HG03060 (cell line): ENCODE measurements around the gene KCNIP2.
A peak's percentile ranks its signal among the peaks of the same experiment; 100 is the strongest.

Source experiments
- ATAC-seq: cut with Tn5 transposase; IDR thresholded peaks from one replicate; pipeline ENCODE4 v1.9.1; 2021; ENCODE audit warnings: low read depth, moderate number of reproducible peaks; ENCODE audit not compliant: unreplicated experiment

The KCNIP2 gene

DNA sequence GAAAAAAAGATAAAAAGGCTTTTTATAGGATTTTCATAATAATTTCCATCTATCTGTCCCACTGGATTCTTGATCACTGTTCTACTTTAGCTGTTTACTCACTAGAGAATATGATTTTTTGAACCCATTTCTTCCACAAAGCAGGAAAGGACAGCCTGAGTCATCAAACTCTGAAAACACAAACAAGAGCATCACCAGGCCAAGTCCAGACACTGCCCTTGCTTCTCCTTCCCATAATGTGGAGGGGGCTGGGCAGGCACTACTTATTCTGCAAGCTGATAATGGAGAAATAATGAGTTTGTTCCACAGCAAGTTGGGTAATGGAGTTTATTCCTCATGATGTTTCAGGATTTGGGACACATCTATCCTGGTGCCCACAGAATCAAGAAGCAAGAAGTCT lies 13.0 kb upstream of the KCNIP2 start:
- ATAC-seq = no peak

DNA sequence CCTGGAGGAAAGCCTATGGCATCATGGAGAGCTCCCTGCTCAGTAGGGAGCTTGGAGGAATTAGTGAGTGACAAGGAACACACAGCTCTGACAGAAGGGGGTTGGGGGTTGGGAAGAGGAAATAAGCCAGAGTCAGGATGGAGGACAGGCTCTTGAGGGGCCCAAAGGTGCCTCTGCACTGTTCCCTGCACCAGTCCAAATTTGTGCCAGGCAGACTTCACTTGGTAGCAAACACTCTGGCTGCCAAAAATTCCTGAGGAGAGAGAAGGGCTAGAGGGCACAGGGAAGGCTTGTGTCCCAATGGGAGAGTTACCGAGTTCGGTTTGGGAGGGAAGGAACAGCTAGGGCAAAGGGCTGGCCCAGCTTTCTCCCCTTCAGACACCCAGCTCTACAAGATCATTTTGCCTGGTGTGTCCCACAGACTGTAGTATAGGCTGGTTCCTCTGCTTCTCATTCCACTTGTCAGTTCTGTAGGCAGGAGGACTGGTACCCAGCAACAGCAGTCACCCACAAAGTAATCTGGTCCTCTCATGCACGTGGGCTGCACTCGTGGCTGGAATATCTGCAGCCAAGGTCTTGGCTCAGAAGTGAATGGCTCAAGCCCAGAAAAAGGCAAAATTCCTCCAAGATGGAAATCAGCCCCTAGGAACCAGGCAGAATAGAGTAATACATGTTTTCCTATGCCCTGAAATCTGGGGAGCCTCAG lies 8.0 kb upstream of the KCNIP2 start:
- no peak for ATAC-seq

DNA sequence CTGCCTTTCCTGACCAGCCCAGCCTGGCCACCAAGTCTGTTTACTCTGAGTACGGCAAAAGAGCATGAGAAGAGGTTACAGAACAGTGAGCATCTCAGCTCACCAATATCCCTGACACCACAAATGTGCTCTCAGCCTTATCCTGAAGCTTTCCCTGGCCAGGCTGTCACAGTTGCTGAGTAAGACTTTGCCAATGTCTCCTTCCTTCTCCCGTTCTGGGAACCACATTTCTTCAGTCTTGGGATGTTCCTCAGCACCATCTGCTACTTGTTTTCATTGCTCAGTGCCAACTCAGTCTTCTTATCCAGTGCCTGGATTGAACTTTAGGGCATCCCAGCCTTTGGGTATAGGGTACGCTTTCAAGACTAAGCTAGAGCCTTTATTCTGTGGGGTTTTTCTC lies 7.1 kb upstream of the KCNIP2 start:
- ATAC-seq = no peak

DNA sequence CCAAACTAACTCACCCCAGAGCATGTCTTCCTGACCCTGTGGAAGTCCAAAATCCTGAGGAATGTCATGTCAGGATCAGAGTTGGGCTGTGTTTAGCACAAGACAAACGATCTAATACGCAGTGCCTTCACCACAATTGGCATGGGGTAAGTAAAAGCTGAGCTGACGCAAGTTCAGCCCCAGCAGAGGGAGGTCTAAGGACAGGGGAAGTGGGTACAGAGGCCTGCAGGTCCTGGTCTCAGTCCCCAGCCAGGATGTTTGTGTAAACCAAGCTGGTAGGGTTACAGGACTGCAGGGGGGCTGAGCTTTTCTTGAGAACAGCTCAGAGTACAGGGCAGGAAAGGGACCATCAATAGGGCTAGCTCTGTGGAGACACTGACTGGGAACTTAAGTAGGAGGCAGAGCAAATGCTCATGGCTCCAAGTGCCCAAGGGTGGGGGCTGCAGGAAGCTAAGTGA lies 5.3 kb upstream of the KCNIP2 start:
- ATAC-seq = no peak

DNA sequence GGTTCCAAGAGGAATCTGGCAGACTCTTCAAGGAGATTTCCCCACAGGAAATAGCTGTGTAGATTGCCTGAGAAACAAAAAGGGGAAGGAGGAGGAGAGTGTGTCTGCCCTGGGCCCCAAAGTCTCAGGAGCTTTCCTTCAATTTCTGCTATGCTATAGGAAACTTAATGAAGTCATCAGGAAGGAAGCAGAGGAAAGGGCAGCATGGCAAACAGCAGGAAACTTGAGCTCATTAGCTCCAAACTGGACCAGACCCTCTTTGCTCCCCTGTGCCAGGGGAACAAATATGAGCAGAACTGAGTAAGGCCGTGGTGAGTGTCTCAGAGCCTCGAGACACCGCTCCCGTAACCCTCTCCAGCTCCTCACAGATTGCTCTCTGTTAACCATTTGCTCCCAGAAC lies 4.8 kb upstream of the KCNIP2 start:
- no peak for ATAC-seq

DNA sequence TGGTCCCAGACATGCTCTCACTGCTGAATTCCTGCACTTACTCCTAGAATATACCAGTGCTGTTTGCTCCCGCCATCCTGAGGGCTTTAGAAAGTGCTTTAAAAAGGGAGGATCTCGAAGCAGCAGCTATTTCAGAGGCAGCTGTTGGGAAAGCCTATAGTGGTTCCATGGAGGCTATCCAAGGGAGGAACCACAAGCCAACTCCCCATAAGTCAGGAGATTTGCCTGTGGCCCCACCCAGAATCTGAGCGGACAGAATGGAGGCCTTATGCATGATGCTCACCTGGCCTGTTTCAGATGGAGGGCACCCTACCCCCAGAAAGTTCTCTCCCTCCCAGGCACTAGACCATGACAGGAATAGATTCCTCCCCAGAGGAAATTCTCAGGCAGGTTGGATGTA lies 2.3 kb upstream of the KCNIP2 start:
- ATAC-seq = no peak

DNA sequence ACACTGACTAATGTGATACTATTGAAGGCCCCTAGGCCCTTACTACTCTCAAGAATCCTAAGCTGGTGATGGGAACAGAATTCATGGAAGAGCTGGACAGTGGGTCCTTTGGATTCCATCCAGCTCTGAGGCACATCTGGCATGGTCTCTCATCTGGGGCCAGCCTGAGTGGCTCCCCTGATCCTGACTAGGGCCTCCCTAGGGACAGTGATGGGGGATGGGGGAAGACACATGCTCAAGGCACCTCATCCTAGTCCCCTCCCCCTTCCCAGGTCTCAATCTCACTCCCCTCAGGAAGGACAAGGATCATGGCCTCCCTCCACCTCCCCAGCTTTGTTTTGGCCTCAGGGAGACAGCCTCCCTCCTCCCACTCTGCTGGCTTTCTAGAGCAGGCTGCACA lies 1.8 kb downstream of the KCNIP2 start:
- no peak for ATAC-seq

DNA sequence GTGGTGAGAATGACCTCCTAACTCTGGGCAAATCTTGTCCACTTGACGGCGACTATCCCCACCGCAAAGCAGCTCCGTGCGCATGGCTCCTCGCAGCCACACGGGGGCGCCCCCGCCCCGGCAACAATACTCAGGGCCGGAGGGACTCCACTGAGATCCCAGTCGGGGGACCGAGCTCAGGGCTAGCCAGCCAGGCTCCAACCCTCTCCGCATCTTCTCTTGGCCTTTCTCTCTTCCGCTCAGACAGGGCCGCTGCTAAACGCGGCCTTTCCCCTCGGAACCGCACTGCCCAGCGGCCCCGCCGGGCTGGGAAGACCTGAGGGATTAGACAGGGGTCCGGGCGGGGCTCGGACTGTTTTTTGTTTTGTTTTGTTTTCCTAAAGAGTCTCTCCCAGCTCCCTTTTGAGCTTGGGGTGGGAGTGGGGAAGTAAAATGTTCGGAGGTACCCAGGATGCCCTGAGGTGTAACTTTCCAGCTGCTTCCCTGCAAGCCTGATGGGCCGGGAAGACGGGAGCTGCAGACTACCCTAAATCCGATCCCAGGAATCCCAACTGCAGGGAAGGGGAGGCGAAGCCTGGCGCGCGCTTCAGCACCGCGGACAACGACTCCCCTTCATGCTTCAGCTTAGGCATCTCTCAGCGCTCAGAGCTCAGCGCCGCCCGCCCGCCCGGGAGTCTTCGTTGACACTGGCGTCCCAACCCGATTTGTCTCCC lies 2.7 kb downstream of the KCNIP2 start:
- ATAC-seq = no peak

DNA sequence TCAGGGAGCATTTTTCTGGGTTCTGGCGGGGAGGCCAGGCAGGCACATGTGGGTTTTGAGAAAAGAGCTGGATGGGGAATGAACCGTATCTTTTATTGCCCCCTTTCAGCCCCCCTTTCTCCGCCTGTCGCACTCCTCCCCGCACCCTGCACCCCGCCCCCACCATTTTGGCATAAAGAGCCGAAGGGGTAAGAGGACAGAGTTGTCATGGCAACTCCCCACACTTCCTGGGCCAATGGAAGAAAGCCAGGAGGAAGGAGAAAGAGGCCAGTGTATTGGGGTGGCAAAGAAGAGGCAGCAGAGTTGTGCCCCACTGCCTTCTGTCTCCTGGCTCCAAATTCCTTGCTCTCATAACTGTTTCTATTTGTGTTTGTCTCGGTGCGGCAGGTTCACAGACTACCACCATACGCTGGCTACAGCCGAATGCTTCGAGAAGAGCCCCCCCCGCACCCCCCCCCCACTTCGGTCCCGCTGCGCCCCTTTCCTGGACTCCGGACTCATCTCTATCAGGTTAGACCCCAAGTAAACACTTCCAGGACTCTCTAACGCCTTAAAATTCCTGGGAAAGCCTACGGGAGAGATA lies 3.4 kb downstream of the KCNIP2 start:
- ATAC-seq = no peak

DNA sequence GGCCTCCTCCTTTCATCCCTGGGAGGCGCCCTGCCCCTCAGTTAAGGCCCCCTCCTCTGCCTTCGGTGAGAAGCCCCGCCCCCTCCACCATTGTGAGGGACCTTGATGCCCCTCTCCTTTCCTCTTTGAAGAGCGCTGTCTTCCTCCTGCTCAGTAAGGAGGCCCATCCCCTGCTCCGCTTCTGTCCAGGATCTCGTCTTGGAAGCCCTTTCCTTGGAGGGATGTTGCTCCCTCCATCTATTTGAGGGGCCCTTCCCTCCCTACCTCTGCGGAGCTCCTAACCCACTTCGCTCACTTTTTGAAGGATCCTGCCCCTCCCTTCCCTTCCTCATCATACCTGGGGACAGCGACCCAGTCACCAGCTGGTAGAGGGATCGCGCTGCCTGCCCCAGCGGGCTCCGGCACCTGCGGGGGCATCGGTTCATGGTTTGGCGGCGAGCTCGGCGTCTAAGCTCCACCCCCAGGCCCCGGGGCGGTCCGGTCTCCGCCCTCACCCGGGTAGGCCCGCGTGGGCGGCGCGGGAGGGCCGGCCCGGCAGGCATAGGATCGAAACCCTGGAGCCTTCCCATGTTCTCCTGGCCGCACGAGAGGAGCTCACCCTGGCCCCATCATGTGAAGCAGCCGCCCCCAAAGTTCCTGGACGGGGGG lies 4.1 kb downstream of the KCNIP2 start:
- no peak for ATAC-seq

DNA sequence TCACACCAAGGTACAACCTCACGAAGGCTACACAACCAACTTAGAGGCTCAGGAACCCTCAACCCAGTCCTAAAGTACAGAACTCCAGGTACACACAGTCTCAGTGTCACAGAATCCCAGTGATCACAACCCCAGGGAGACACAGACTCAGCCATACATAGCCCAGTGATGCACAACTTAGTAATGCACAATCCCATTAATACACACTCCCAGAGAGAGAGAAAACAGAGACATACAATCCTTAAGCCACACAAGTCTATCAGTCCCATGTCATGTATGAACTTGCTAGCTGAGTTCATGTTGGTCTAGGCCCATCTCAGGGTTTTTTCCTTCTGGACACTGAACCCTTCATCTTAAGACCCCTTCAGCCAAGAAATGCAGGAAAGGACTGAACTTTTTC lies 4.6 kb downstream of the KCNIP2 start:
- ATAC-seq = no peak

DNA sequence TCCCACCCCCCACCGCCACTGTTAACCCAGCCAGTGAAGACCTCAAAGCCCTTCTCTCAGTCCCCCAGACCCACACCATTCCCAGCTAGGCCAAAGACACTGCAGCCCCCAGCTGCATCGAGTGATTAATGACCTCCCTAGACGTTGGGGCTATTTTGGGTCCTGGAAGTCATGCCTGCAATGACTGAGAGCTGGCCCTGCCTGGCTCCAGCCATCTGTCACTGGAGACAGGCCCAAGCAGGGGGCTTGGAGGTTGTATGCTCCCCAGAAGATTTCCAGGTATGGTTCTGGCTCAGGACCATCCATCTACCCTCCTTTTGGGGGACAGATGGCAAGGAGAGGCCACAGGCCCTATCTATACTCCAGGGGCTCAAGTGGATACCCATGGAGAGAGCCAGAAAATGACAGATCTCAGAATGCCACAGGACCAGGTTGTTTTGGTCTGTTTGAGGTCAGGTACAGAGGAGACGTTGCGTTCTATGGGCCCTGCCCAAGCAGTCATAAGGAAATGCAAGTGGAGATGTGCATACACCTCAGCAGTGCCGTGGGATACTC lies 5.1 kb downstream of the KCNIP2 start:
- ATAC-seq = no peak

DNA sequence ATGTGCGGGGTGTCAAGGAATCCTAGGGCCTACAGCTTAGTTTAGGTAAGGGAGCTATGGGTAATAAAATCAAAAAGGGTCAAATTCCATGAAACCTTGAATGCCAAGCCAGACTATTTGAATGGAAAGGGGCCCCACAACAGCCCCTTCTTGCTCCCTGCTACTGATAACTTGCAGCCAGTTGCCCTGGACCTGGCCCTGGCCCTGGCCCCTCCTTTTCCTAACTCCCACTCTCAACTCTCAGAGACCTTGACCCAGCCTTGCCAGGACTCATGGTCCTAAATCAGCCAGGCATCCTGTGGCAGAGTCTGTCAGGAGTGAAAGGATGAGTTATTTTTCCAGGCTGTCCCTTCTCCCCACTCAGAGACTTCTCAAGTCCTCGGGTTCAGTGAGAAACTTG lies 5.9 kb downstream of the KCNIP2 start:
- ATAC-seq = no peak

DNA sequence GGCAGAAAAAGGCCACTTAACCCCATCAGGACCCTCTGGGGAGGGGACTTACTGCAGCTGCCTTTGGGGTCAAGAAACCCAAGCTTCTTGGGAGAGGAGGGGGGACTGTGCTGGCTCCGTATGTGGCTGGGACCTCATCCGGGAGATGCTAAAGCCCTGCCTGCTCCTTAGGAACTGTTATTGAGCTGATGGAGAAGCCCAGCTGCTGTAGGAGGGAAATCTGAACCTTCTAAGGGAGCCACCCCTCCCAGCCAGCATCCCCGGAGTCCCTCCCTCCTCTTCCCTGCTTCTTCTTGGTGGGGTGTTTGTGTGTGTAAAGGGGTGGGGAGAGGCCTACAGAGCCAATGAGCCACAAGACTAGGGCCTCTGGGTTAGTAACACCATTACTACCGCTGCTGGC lies 8.2 kb downstream of the KCNIP2 start:
- no peak for ATAC-seq

DNA sequence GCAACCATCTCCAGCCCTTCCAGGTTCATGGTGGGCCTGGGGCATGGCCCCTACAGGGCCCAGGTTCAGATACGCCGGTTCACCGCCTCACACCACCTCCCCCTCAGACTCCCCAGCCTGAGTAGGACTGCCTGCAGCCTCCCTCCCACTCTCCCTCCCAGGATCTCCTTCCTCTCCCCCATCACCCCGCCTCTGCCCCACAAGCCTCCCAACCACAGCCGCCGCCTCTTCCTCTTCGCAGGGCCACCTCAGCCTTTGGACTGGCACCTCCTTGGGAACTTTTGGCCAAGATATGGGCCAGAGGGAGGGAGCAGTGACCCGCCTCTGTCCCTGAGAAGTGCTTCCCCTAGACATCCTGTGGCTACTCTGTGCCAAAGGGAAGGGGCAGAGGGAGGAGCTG lies 9.3 kb downstream of the KCNIP2 start:
- ATAC-seq = no peak

DNA sequence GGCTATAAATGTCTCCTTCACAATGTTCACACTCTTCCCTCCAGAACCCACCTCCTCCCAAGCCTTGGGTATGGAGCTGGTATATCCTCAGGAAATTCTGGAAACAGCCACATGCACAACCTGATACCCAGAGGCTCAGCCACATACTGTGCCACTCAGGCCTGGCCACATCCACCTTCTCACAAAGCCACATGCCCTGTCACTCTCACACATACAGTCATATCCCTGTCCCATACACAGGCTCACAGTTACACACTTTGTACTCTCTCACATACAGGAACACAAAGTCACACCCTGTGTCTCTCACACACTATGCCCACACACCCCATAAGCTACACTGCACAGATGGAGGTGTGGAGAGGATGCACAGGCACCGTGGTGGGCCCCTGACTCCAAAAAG lies 10.1 kb downstream of the KCNIP2 start:
- ATAC-seq = no peak

DNA sequence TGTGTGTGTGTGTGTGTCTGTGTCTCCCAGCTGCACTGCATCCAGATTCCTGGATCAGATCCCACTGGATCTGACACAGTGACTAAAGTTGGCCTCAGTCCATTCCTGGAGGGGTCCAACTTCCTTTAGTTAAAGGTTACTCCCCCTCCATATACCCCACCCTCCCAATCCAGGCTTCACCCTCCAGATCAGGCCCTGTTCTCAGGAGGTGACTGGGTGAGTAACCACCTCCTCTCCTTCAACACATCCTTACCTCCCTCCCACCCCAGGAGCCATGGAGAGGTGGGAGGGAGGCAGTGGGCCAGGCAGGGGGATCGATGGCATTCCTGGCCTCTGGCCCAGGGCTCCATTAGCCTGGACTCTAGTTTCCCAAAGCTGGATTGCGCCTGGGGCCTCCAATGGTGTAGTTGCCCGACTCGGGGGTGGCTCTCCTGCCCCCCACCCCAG lies 11.3 kb downstream of the KCNIP2 start:
- ATAC-seq = no peak

DNA sequence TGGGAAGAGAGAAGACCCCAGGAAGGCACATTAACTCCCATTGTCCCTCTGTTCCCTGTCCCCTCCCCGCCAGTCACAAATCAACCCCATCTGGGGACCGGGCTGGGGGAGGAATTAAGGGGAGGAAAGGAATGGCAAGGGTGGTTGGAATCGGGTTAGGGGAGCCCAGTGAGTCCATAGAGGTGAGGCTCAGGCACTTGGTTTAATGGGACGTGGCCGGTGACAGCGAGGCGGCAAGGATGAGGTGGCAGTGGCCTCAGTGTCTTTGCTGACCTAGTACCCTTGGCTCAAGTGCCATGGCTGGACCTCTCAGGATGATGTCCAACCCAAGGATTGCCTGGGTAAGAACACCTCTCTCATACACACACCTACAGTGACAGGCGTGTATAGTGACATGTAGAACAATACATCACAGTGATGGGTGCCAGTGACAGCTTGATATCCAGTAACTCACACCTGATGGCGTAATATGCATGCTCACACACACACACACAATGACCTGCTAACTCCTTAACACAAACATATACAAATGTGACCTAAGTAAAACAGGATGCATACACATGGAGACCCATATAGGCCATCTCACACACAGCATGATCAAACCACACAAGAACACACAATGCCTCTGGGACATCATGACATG lies 12.3 kb downstream of the KCNIP2 start:
- ATAC-seq = no peak

DNA sequence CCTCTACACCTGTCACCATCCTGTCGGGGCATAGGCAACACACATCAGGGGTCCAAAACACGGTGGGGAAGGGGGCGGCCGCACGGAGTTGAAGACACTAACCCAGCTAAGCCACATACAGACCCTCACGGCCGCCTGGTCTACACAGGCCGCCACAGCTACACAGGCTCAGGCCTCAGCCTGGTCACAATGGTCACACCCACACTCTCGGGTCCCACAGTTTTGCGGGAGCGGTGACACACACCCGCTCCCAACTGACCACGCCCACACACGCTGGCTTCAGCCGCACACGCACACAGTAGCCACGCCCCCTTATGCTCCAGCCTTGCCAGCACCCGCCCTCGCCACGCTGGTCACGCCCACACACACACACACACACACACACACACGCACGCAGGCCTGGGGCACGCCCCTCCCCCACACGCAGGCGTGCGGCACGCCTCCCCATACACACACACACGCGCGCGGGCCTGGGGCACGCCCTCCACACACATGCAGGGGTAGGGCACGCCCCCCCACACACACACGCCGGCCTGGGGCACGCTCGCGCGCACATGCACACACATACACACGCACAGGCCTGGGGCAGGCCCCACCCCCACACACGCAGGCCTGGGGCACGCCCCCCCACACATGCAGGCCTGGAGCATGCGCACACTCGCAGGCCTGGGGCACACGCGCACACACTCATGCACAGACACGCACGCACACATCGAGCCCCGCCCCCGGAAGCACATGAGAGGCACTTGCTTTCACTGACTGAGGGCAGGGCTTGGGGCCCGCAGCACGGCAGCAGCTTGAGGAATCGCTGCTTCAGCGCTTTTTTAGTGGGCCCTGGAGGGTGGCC lies 13.1 kb downstream of the KCNIP2 start:
- peak; percentile 36 for ATAC-seq
